Stimulated activated CD8-positive, alpha-beta memory T cell treated with anti-CD3 and anti-CD28 coated beads, Interleukin-7, amount 100 ng/mL, for 4 hours (primary cell): ENCODE measurements around the gene RNMT.
A peak's percentile ranks its signal among the peaks of the same experiment; 100 is the strongest.
"Not testable (repeated sequence)": the region's sequence is repeated elsewhere in the genome, so short reads cannot be mapped to it uniquely, and the experiment has no call there.

Experiments
- DNase-seq, 2 donors: peaks; one replicate each; pipeline ENCODE4 v3.0.0-alpha.2; 2020; ENCODE audit warnings: low read depth in 2 of 2

Gene RNMT

DNA sequence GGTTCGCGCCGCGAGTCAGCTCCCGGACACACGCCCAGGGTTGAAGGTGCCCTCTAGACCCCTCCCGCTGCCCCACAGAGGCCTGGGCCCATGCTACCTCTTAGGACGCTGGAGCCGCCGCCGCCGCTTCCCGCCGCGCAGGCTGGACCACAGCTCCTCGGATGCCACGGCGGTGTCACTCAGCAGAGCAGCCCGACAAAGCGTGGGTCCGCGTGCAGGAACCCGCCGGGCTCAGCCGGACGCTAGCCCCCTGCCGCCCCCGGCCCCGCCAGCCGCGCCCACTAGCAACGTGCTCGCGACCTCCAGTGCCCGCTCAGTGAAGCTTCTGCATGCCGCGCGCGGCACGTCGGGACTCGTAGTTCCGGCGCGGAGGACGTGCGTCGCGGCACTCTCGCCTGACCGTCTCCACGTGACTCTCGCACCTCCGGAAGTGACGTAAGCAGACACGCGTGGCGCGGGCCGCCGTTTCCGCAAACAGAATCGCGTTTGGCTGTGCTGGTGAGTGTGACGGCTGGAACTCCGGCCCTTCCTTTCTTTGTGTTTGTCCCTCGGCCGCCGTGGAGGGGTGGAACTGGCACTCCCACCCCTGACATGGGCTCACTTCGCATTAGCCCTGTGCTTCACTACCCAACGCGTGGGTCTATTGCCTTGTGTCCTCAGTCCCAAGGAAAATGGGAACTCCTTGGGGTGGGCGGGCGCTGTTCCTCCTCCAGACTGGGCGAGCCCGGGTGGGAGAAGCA is at the start of gene RNMT, which contains the start of gene FAM210A:
TSS of gene RNMT (plus strand) at position 442 of the 740 bp plus-strand sequence. CDS start 4,845 bp downstream, outside the sequence.
TSS of gene FAM210A (minus strand) at position 327 of the 740 bp plus-strand sequence. CDS start 44,481 bp downstream, outside the sequence.
- DNase-seq: peak; percentile 91 to 93

DNA sequence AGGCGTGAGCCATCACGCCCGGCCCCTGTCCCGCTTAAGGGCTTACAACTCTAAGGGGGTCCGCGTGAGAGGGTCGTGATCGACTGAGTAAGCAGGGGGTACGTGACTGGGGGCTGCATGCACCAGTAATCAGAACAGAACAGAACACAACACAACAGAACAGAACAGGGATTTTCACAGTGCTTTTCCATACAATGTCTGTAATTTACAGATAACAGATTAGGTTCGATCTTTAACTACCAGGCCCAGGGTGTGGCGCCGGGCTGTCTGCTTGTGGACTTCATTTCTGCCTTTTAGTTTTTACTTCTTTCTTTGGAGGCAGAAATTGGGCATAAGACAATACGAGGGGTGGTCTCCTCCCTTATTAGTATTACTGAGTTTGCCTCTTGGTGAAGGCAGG is 49.1 kb upstream of the RNMT start:
- DNase-seq: not testable (repeated sequence)

DNA sequence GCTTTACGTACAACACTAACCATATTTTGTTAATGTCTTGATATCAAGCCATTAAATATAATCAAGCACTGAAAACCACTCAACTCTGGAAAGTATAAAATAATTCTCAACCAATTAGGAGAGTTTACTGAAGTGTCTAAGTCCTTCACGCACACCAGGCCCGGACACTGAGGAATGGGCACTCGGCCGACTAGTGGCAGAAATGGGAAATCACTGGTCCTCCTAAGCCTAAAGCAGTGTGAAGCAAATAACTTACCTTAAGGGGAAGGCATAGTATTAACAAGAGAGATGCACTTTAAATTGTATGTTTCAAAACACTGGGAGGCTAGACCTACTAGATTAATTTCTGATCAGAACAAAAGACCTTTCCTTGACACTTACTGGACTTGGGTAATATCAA is 45.9 kb upstream of the RNMT start:
- DNase-seq: no peak

DNA sequence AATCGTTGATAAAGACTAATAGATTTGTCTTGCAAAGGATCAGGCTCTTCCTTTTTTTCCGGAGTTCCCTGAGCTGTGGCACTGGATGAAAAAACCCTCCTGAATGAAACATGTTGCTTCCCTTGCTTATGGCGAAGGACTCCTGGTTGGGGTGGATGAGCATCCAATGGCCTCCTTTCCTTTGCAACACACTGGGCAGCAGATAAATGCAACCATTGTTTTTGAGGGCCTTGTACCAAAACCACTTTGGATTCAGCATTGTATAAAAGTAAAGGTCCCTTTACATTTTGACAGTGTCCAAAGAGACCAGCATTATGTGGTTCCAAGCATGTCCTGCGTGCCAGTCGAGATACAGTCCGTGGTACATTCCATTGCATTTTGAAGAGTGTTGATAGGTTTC is 44.8 kb upstream of the RNMT start:
- DNase-seq: no peak

DNA sequence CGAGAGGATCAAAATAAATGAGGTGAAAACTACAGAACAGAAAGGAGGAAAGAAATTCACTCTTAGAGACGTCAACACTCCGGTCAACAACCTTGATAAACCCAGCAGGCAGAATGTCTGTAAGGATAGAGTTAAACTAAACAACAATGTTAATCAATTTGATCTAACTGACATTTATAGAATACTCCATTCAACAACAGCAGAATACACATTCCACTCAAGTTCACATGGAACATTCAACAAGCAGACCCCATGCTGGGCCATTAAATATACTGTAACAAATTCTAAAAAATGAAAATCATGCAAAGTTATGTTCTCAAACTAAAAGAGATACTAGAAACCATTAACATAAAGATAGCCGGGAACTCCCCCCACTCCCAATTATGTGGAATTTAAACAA is 41.9 kb upstream of the RNMT start:
- no peak for DNase-seq

DNA sequence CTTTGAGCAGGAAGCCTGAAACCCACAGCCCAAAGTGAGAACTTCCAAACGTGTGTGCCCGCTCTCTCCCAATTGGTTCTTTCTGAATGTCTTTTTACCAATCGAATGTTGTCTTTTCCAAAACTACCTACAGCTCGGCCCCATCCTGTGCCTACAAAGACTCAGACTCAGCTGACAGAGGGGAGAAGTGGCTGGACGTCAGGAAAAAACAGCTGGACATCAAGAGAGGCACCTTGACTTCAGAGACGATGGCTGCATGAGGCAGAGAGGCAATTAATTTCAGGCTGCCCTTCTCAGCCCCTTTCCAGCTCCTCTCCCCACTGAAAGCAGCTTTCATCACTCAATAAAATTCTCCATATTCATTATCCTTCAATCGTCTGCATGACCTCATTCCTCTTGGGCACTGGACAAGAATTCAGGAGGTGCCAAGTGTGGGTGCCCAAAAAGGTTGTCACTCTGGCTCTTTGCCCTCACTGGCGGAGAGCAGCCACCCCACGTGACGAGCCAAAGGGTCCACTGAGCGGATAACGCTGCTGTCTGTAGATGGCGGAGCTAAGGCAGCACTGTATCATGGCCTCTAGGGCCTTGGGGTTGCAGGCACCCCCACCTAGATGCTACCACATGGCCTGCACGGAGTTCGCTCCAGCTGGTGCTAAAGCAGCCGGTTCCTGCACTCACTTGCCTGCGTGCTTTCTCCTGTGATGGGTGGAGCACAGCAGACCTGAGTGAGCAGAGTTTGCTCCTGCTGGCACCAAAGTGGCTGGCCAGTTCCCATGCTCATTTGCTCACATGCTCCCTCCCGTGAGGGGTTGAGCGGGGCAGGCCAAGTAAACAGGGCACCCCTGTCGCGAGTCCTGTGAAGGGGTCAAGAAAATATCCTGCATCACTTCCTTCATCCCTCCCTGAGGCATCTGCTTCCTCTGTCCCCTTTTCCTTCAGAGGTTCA is 38.0 kb upstream of the RNMT start:
- DNase-seq: no peak

DNA sequence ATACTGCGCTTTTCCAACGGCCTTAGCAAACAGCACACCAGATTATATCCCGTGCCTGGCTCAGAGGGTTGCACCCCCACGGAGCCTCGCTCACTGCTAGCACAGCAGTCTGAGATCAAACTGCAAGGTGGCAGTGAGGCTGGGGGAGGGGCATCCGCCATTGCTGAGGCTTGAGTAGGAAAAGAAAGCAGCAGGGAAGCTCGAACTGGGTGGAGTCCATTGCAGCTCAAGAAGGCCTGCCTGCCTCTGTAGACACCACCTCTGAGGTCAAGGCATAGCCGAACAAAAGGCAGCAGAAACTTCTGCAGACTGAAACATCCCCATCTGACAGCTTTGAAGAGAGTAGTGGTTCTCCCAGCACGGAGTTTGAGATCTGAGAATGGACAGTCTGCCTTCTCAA is 36.4 kb upstream of the RNMT start:
- DNase-seq: not testable (repeated sequence)

DNA sequence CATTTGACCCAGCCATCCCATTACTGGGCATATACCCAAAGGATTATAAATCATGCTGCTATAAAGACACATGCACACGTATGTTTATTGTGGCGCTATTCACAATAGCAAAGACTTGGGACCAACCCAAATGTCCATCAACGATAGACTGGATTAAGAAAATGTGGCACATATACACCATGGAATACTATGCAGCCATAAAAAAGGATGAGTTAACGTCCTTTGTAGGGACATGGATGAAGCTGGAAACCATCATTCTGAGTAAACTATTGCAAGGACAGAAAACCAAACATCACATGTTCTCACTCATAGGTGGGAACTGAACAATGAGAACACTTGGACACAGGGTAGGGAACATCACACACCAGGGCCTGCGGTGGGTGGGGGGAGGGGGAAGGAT is 31.1 kb upstream of the RNMT start:
- DNase-seq: not testable (repeated sequence)

DNA sequence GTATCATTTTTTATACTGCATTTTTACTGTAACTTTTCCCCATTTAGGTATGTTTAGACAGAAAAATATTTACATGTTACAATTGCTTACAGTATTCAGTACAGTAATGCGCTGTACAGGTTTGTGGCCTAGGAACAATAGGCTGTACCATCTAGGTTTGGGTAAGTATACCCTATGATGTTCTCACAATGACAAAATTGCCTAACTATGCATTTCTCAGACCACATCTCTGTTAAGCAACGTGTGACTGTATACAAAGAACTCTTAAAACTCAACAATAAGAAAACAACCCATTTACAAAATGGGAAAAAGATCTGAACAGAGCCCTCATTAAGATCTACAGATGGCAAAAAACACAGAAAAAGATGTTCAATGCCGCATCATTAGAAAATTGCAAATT is 29.5 kb upstream of the RNMT start:
- DNase-seq: no peak

DNA sequence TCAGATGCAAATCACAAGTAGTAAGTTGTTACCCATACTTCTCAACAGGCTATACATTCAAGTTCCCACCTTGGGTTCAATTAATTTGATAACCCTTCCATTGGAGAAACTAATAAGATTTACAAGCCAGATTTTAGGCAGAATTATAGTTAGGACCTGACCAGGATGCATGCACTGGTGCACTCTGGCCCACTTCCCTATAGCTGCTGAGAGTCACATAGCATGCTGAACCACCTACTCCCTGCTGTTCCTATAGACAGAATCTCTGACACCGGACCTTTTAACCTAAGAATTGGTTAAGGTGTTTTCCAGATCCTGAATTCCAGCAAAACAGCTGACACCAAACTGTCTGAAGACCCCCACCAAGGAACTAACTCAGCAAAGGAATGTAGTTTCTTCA is 26.3 kb upstream of the RNMT start:
- no peak for DNase-seq

DNA sequence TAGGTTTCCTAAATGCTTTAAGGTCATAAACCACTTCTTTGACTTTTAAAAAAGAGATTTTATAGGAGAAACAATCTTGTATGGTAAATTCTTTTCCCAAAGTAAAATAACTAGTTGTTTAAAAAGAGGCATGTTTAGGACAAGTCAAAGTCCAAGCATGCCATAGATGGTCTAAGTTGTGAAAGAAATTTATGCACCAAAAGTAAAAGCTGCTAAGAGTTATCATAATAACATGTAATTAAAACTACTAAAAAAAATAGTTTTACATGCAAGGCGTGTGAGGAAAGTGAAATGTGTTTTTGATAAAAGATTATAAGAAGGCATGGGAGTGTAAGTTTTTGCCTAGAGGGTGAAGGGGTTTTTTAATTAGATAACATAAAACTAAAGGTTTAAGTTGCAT is 22.6 kb upstream of the RNMT start:
- DNase-seq: no peak

DNA sequence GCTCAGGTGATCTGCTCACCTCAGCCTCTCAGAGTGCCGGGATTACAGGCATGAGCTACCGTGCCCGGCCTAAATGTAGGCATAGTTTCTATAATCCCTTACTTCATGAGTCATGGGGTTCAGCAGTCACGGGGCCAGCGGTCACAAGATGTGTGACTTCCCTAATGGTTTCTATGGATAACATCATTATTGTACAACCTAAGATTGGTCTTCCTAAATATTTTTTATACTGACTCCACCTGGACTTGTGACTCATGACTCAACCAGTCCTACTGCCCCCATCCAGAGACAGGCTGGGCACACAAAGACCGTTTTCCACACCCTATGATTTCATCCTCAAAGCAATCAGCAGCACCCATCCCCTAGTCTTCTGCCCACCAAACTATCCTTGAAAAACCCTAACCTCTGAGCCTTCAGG is 16.1 kb upstream of the RNMT start:
- no peak for DNase-seq

DNA sequence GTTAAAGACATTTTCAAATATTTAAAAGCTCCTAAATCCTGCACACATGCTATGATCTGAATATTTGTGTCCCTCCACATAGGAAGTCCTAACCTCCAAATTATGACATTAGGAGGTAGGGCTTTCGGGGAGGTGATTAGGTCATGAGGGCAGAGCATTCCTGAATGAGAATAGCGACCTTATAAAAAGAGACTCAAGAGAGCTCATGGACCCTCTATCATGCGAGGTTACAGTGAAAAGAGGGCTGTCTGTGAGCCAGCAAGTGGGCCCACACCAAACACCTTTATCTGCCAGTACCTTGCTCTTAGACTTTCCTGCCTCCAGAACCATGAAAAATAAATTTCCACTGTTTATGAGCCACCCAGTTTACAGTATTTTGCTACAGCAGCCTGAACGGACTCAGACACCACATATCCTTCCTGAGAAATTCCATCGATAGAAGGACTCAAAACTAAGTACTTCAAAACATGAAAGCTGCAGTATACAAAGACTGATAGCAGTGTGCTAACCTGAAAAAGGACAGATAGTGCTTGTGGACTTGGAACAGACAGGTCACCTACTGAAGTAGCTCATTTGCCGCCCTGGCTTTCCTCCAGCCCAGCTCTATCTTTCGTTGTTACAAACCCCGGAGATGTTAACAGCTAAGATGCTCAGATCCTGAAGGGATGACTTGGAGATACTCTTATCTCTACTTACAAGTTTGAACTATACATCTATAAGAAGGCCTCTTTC is 13.9 kb upstream of the RNMT start:
- DNase-seq: no peak

DNA sequence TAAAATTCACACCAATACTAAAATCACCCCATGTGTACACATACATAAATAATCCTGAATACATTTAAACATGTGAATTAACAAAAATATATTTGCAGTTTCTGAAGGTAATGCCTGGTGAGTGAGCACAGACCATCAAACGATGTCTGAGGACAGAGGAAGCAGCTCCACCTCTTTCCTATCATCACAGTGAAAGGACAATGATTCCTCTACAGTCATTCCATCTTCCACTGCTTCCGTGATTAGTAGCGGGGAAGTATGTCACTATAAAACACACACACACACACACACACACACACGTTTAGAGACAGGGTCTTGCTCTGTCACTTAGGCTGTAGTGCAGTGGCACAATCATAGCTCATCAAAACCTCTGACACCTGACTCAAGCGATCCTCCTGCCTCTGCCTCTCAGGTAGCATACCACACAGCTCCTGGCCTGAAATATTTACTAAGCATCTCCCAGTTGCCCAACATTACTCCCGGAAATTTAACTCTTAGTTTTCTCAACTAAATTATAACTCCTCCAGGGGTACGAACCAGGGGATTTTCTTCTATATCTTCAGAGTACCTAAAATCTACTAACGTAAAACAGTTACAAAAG is 12.9 kb upstream of the RNMT start:
- DNase-seq: no peak

DNA sequence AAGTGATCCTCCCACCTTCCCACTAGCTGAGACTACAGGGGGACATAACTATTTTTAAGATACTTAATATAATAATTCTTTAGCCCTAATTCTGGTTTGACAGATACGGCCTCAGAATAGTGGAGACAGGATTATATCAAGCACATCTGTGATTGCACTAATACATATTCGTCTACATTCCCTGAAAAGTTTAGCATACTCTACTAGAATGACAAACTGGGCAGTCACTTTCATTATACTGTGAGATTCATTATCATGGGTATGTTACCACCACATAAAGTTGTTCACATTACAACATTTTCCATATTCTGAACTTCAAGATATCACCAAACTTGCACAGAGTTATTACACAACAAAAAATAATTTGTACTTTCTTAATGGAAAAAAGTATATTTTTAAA is 11.1 kb upstream of the RNMT start:
- DNase-seq: no peak

DNA sequence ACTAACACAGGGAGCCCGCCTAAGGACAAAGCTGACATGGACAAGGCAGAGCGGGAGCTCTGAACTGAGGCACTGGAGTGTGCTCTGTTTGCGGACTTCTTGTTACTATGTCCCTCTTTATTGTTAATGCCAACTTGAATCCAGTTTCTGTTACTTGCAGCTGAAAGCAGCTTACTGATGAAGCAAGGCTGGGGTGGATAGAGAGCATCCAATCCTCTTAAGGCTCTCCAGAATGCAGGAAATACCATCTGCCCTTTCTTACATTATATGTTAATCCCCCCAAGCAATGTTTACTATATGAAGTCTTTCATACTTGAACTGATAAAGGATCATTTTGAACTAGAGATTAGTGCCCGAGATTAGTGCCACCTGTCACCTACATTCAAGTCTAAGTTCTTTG is 9.6 kb upstream of the RNMT start:
- DNase-seq: no peak

DNA sequence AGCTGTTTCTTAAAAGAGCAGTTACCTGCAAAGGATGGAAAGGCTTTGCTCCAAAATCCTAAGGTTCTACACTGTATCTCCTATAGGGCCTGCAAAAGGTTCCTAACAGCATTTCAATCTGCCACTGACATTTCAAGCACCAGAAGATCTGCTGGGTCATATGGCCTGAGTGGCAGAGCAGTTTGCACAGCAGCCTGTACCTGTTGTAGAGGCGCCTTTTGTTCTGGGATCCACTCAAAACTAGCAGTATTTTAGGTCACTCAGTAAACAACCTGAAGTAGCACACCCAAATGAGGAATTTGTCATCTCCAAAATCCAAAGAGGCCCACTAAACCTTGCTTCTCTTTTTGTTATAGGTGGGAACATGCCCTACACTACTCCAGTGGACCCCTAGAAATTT is 6.3 kb upstream of the RNMT start:
- DNase-seq: no peak

DNA sequence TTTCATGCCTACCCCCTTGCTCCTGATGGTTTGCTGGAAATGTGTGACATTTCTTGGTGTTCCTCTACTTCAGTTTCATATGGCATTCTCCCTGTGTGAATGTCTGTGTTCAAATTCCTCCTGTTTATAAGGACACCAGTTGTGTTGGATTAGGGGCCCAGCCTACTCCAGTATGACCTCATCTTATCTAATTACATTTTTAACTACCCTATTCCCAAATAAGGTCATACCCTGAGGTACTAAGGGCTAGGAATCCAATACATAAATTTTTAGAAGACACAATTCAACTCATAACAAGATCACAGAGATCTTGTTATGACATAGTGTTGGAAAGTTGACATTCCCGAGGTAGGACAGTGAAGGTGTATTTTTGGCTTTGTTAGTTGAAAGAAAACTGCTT is 5.6 kb upstream of the RNMT start:
- no peak for DNase-seq

DNA sequence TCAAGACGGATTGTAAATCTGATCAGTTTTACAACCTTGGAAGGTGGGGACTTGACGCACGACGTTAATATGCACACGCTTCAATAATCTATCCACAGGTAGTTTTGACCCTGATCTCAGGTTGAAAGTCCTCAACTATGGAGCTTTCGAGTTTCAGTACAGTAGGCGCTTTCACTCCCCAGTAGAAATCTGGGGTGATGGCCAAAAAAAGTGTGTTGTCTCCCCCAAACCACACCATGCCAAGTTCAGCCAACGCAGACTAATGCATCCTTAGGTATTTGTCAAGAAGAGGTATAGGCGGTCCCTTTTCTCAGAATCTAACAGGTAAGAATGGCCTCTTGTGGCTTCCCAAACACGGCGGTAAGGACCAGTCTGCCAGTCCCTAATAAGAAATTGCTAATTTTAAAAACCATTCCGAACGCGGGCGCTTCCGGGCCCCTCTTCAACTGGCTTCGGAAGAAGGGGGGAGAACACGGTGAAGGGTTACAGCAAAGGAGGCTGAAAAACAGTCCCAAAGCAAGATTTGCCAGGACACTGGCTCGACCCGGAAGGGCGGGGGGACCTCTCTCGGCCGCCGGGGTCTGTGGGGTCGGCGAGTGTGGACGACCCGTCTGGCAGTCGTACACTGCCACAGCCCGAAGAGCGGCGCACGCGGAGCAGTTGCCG is 774 bp upstream of the RNMT start:
- DNase-seq: no peak

DNA sequence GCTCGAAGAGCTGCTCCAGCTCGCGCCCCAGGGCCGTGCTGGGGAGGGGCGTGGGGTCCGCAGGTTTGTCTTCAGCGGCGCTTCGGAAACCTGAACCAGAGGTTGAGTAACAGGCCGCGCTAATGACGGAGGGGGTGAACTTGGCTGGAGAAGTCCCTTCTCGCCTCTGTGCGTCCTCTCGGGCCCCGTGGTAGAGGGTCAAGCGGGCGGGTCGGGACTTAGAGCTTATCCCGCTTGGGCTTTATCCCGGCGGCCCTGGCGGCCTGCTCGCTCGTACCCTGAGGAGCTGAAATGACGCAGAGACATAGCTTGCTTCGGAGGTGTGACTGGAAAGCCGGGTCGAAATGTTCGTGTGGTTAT is 479 bp downstream of the RNMT start:
- DNase-seq: peak; percentile 2 to 10

DNA sequence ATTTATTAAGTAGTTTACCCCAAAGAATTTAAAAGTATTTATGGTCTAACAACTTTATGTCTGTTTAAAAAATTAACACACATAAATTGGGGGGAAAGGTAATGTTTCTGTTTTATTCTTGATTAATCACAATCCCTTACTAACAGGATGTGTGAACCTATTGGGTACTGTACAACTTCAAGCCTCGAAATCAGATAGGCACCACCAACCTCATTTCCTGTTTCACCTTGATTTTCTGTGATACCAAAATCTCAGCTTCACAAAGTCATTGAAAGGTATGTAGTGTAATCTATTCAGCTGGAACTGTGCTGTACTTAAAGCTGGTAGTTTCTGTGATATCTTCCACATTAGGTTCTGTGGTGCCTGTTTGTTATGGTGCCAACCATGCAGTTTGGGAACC is 4.0 kb downstream of the RNMT start:
- DNase-seq: no peak
